Measurements from ENCODE around the gene GRIK2. TPM values are rescaled to one million over a fixed set of nuclear protein-coding genes. Genes with fewer than 3 reads are reported as not detected.

The GRIK2 gene
- total RNA-seq, 1 donor from 2014 or later = 2.8 TPM

GRCh38 chr6:101851911-101852310, 458.4 kb downstream of the GRIK2 start:
- Mint-ChIP-seq H3K4me3 (ENCODE audit: unreplicated experiment) (no peak overlapping the region), H3K27me3 (ENCODE audit: unreplicated experiment) (no peaks in the 10 kb centered on the region), H3K36me3 (ENCODE audit: low read depth, unreplicated experiment) (no peaks in the 10 kb centered on the region), H3K4me1 (ENCODE audit: unreplicated experiment) (peaks cover 15% of the 10 kb centered on the region), H3K9me3 (ENCODE audit: unreplicated experiment) (no peaks in the 10 kb centered on the region), H3K27ac (ENCODE audit: unreplicated experiment) (no peak overlapping the region)
- no peak for TF ChIP-seq CTCF (IDR thresholded peaks at IDR 0.05; ENCODE audit: unreplicated experiment)
- no peak for DNase-seq (ENCODE audit: low spot score)

GRCh38 chr6:101853231-101854085, 459.9 kb downstream of the GRIK2 start:
- Mint-ChIP-seq H3K27me3 (ENCODE audit: unreplicated experiment) (no peaks in the 10 kb centered on the region), H3K4me1 (ENCODE audit: unreplicated experiment) (peaks cover 4% of the 10 kb centered on the region), H3K4me3 (ENCODE audit: unreplicated experiment) (no peak overlapping the region), H3K27ac (ENCODE audit: unreplicated experiment) (no peak overlapping the region), H3K9me3 (ENCODE audit: unreplicated experiment) (no peaks in the 10 kb centered on the region), H3K36me3 (ENCODE audit: low read depth, unreplicated experiment) (no peaks in the 10 kb centered on the region)
- DNase-seq (ENCODE audit: low spot score) = no peak
- no peak for TF ChIP-seq CTCF (IDR thresholded peaks at IDR 0.05; ENCODE audit: unreplicated experiment)

GRCh38 chr6:101876431-101876830, 482.9 kb downstream of the GRIK2 start:
- Mint-ChIP-seq H3K27ac (ENCODE audit: unreplicated experiment) (no peak overlapping the region), H3K9me3 (ENCODE audit: unreplicated experiment) (no peaks in the 10 kb centered on the region), H3K27me3 (ENCODE audit: unreplicated experiment) (no peaks in the 10 kb centered on the region), H3K36me3 (ENCODE audit: low read depth, unreplicated experiment) (no peaks in the 10 kb centered on the region), H3K4me3 (ENCODE audit: unreplicated experiment) (no peak overlapping the region), H3K4me1 (ENCODE audit: unreplicated experiment) (no peaks in the 10 kb centered on the region)
- TF ChIP-seq CTCF (IDR thresholded peaks at IDR 0.05; ENCODE audit: unreplicated experiment) = no peak
- no peak for DNase-seq (ENCODE audit: low spot score)

GRCh38 chr6:101878554-101879276, 485.2 kb downstream of the GRIK2 start:
- no peak for DNase-seq (ENCODE audit: low spot score)
- H3K4me3 Mint-ChIP-seq (ENCODE audit: unreplicated experiment) = no peak overlapping the region
- no peaks in the 10 kb centered on the region for H3K27me3 Mint-ChIP-seq (ENCODE audit: unreplicated experiment)
- no peaks in the 10 kb centered on the region for H3K4me1 Mint-ChIP-seq (ENCODE audit: unreplicated experiment)
- H3K27ac Mint-ChIP-seq (ENCODE audit: unreplicated experiment) = no peak overlapping the region
- H3K9me3 Mint-ChIP-seq (ENCODE audit: unreplicated experiment) = no peaks in the 10 kb centered on the region
- TF ChIP-seq CTCF (IDR thresholded peaks at IDR 0.05; ENCODE audit: unreplicated experiment) = no peak
- no peaks in the 10 kb centered on the region for H3K36me3 Mint-ChIP-seq (ENCODE audit: low read depth, unreplicated experiment)

- no peaks in the 10 kb centered on the region for H3K4me1 Mint-ChIP-seq (ENCODE audit: unreplicated experiment)
- TF ChIP-seq CTCF (IDR thresholded peaks at IDR 0.05; ENCODE audit: unreplicated experiment) = no peak
- no peaks in the 10 kb centered on the region for H3K9me3 Mint-ChIP-seq (ENCODE audit: unreplicated experiment)
- H3K27ac Mint-ChIP-seq (ENCODE audit: unreplicated experiment) = no peak overlapping the region
- no peak overlapping the region for H3K4me3 Mint-ChIP-seq (ENCODE audit: unreplicated experiment)
- no peaks in the 10 kb centered on the region for H3K36me3 Mint-ChIP-seq (ENCODE audit: low read depth, unreplicated experiment)
- DNase-seq (ENCODE audit: low spot score) = no peak
- H3K27me3 Mint-ChIP-seq (ENCODE audit: unreplicated experiment) = no peaks in the 10 kb centered on the region
These were observed 486.3 kb downstream of the GRIK2 start for GRCh38 chr6:101879782-101880181.

Data from endothelial cell (in vitro differentiated cells).